ENCODE results near the gene BTBD8. TPM values are rescaled to one million over a fixed set of nuclear protein-coding genes. Genes with fewer than 3 reads are reported as not detected.

The BTBD8 gene
- total RNA-seq, 4 donors from 2014 or later: 1.5 to 7.2 (median 3.1) TPM

DNA sequence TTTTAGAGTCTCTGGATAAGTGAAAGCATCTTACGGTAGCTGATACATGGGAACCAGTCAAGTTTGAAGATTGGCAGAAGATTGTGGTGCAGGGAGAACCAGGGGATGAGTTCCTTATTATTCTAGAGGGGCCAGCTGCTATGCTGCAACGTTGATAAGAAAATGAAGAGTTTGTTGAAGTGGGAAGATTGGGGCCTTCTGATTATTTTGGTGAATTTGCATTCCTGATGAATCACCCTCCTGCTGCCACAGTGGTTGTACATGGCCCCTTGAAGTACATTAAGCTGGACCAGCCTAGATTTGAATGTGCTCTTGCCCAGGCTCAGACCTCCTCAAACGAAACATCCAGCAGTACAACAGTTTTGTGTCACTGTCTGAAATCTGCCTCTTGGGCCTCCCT is 45.9 kb downstream of the BTBD8 start:
- 92% methylated on average over 3 of the region's 3 CpGs for WGBS
- H3K36me3 ChIP-seq: peaks cover 3% of the 10 kb centered on the region
- H3K4me3 ChIP-seq: no peak overlapping the region
- H3K4me1 ChIP-seq: no peaks in the 10 kb centered on the region
- H3K9me3 ChIP-seq: no peaks in the 10 kb centered on the region
- TF ChIP-seq EP300 (IDR thresholded peaks at IDR 0.05) (no peak), POLR2AphosphoS5 (IDR thresholded peaks at IDR 0.05) (no peak), POLR2A (IDR thresholded peaks at IDR 0.05) (no peak)
- TF ChIP-seq, protein P1, sequence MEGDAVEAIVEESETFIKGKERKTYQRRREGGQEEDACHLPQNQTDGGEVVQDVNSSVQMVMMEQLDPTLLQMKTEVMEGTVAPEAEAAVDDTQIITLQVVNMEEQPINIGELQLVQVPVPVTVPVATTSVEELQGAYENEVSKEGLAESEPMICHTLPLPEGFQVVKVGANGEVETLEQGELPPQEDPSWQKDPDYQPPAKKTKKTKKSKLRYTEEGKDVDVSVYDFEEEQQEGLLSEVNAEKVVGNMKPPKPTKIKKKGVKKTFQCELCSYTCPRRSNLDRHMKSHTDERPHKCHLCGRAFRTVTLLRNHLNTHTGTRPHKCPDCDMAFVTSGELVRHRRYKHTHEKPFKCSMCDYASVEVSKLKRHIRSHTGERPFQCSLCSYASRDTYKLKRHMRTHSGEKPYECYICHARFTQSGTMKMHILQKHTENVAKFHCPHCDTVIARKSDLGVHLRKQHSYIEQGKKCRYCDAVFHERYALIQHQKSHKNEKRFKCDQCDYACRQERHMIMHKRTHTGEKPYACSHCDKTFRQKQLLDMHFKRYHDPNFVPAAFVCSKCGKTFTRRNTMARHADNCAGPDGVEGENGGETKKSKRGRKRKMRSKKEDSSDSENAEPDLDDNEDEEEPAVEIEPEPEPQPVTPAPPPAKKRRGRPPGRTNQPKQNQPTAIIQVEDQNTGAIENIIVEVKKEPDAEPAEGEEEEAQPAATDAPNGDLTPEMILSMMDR (IDR thresholded peaks at IDR 0.05): no peak
- DNase-seq (ENCODE audit: low spot score in 2 of 2): no peak
- H3K27me3 ChIP-seq: no peaks in the 10 kb centered on the region
- no peak overlapping the region for H3K27ac ChIP-seq

DNA sequence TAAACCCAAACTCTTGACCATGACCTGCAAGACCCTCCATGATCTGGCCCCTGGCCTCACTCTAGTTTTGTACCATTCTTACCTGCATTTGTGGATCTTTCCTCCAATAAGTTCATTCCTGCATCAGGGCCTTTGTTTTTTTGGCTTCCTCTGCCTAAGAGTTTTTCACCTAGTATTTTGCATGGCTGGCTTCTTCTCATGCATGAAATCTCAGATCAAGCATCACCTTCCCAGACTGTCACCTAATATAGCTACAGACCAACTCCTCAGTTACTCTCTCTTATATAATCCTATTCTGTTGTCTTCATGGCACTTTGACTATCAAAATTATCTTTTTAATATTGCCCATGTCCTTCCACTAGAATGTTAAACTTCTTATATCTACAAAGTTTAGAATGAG is 54.2 kb downstream of the BTBD8 start:
- Histone ChIP-seq H3K4me1 (no peaks in the 10 kb centered on the region), H3K9me3 (no peaks in the 10 kb centered on the region), H3K4me3 (no peak overlapping the region), H3K36me3 (peaks cover 3% of the 10 kb centered on the region), H3K27me3 (no peaks in the 10 kb centered on the region), H3K27ac (no peak overlapping the region)
- DNase-seq (ENCODE audit: low spot score in 2 of 2): no peak
- no peak for TF ChIP-seq EP300 (IDR thresholded peaks at IDR 0.05)
- no peak for TF ChIP-seq POLR2AphosphoS5 (IDR thresholded peaks at IDR 0.05)
- TF ChIP-seq POLR2A (IDR thresholded peaks at IDR 0.05): no peak
- TF ChIP-seq, protein P1 (IDR thresholded peaks at IDR 0.05): no peak

DNA sequence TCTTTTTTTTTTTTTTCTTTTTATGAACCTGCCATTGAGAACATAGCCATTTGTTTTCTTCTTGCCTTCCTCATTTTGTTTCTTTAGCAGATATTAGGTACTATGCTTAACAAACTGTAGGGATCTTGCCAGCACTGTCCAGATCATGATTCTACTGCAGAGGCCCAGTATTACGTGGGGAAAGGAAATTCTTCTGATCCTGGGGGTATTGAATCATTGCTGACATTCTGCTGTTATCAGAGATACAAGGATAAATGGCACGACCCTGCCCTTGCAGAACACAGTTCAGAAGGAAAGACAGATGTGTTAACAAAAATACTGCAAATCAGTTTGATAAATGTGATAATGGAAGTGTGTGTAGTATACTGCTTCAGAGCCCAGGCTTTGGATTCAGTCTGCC is 56.2 kb downstream of the BTBD8 start:
- Histone ChIP-seq H3K27ac (no peak overlapping the region), H3K4me3 (no peak overlapping the region), H3K27me3 (no peaks in the 10 kb centered on the region), H3K9me3 (no peaks in the 10 kb centered on the region), H3K36me3 (no peaks in the 10 kb centered on the region), H3K4me1 (no peaks in the 10 kb centered on the region)
- TF ChIP-seq EP300 (IDR thresholded peaks at IDR 0.05): no peak
- no peak for TF ChIP-seq POLR2A (IDR thresholded peaks at IDR 0.05)
- TF ChIP-seq, protein P1 (IDR thresholded peaks at IDR 0.05): no peak
- no peak for TF ChIP-seq POLR2AphosphoS5 (IDR thresholded peaks at IDR 0.05)
- 71% methylated on average over 2 of the region's 2 CpGs for WGBS
- DNase-seq (ENCODE audit: low spot score in 2 of 2): no peak

- H3K4me1 ChIP-seq: no peaks in the 10 kb centered on the region
- H3K4me3 ChIP-seq: no peak overlapping the region
- WGBS: 97% methylated on average over 2 of the region's 2 CpGs
- DNase-seq (ENCODE audit: low spot score in 2 of 2): no peak
- no peaks in the 10 kb centered on the region for H3K9me3 ChIP-seq
- H3K36me3 ChIP-seq: peaks cover 1% of the 10 kb centered on the region
- no peaks in the 10 kb centered on the region for H3K27me3 ChIP-seq
- TF ChIP-seq POLR2AphosphoS5 (IDR thresholded peaks at IDR 0.05): no peak
- no peak for TF ChIP-seq EP300 (IDR thresholded peaks at IDR 0.05)
- no peak for TF ChIP-seq POLR2A (IDR thresholded peaks at IDR 0.05)
- TF ChIP-seq, protein P1 (IDR thresholded peaks at IDR 0.05): no peak
- H3K27ac ChIP-seq: no peak overlapping the region
These were observed 74.8 kb downstream of the BTBD8 start for GRCh38 chr1:92154934-92155333.

DNA sequence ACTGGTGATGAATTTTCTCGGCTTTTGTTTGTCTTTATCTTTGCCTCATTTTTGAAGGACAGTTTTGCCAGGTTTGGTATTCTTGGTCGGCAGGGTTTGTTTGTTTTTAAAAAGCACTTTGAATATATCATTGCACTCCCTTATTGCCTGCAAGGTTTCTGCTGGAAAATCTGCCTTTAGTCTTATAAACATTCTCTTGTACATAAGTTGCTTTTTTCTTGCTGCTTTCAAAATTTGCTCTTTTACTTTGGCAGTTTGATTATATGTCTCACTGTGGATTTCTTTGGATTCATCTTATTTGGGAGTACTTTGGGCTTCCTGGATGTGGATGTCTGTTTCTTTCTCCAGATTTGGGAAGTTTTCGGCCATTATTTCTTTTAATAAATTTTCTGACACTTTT is 79.4 kb downstream of the BTBD8 start:
- Histone ChIP-seq H3K36me3 (peaks cover 3% of the 10 kb centered on the region), H3K27ac (no peak overlapping the region), H3K4me1 (no peaks in the 10 kb centered on the region), H3K4me3 (no peak overlapping the region), H3K9me3 (no peaks in the 10 kb centered on the region), H3K27me3 (no peaks in the 10 kb centered on the region)
- TF ChIP-seq POLR2AphosphoS5 (IDR thresholded peaks at IDR 0.05) (no peak), POLR2A (IDR thresholded peaks at IDR 0.05) (no peak), EP300 (IDR thresholded peaks at IDR 0.05) (no peak)
- TF ChIP-seq, protein P1 (IDR thresholded peaks at IDR 0.05): no peak
- 95% methylated on average over 3 of the region's 3 CpGs for WGBS
- DNase-seq (ENCODE audit: low spot score in 2 of 2): no peak

All from suprapubic skin (tissue), 4 donors.